WERI-Rb-1 (cell line): ENCODE results near the gene USP15.
"Not testable (repeated sequence)": the region's sequence is repeated elsewhere in the genome, so short reads cannot be mapped to it uniquely, and the experiment has no call there.

Source experiments
- DNase-seq: peaks from one replicate; pipeline ENCODE4 v3.0.0-alpha.2; 2020
- H3K27ac ChIP-seq: fragments of 250-450 bp; sonication (Bioruptor Pico); 2 replicates; pipeline ENCODE4 v1.5.1; 2020; ENCODE audit warnings: mild to moderate bottlenecking, moderate library complexity
- H3K27me3 ChIP-seq: fragments of 250-450 bp; sonication (Bioruptor Pico); 2 replicates; pipeline ENCODE4 v1.5.1; 2021; ENCODE audit warnings: mild to moderate bottlenecking, low read depth, moderate library complexity; ENCODE audit not compliant: insufficient read depth, severe bottlenecking
- H3K36me3 ChIP-seq: fragments of 250-450 bp; sonication (Bioruptor Pico); 2 replicates; pipeline ENCODE4 v1.5.1; 2020; ENCODE audit warnings: mild to moderate bottlenecking, moderate library complexity
- H3K4me3 ChIP-seq: 2 replicates; pipeline ENCODE4 v1.5.1; 2011; ENCODE audit warnings: low read depth, mild to moderate bottlenecking, control low read depth, low read length
- H3K9me3 ChIP-seq: fragments of 250-450 bp; sonication (Bioruptor Pico); 2 replicates; pipeline ENCODE4 v1.5.1; 2021; ENCODE audit warnings: mild to moderate bottlenecking, moderate library complexity; ENCODE audit not compliant: severe bottlenecking
- TF ChIP-seq, protein P1 (sequence below): IDR thresholded peaks from 2 replicates; pipeline ENCODE4 v1.5.1; 2011; ENCODE audit warnings: low read depth, mild to moderate bottlenecking, control low read depth, inconsistent platforms, low read length

Gene USP15

DNA sequence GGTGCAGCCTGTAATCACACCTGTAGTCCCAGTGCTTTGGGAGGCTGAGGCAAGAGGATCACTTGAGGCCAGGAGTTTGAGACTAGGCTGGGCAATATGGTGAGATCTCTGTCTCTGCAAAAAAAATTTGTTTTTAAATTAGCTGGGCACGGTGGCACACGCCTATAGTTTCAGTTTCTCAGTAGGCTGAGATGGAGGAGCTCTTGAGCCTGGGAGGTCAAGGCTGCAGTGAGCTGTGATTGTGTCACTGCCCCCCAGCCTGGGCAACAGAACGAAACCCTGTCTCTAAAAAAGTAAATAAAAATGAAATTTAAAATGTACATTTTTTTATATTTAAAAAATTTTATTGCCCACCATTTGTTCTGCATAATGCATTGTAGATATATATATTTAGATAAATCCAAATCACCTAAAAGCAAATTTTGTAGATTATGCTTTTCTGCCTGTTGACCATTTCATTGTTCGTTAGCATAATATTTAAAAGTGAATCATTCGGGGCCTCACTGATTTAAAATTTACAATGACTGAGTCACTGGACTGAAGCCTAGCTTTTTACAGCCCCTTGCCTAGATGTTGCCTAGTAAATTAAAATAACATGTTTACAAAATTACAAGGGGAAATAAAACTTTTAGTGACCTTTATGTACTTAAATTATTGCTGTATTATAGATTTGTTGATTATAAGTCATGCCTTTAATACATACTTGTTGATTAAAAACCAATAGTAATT is 87.9 kb downstream of the USP15 start:
- Histone ChIP-seq H3K27me3 (no peaks in the 10 kb centered on the region), H3K36me3 (no peaks in the 10 kb centered on the region), H3K9me3 (no peaks in the 10 kb centered on the region), H3K4me3 (no peak overlapping the region), H3K27ac (no peak overlapping the region)
- TF ChIP-seq, protein P1, sequence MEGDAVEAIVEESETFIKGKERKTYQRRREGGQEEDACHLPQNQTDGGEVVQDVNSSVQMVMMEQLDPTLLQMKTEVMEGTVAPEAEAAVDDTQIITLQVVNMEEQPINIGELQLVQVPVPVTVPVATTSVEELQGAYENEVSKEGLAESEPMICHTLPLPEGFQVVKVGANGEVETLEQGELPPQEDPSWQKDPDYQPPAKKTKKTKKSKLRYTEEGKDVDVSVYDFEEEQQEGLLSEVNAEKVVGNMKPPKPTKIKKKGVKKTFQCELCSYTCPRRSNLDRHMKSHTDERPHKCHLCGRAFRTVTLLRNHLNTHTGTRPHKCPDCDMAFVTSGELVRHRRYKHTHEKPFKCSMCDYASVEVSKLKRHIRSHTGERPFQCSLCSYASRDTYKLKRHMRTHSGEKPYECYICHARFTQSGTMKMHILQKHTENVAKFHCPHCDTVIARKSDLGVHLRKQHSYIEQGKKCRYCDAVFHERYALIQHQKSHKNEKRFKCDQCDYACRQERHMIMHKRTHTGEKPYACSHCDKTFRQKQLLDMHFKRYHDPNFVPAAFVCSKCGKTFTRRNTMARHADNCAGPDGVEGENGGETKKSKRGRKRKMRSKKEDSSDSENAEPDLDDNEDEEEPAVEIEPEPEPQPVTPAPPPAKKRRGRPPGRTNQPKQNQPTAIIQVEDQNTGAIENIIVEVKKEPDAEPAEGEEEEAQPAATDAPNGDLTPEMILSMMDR = no peak
- DNase-seq = no peak

DNA sequence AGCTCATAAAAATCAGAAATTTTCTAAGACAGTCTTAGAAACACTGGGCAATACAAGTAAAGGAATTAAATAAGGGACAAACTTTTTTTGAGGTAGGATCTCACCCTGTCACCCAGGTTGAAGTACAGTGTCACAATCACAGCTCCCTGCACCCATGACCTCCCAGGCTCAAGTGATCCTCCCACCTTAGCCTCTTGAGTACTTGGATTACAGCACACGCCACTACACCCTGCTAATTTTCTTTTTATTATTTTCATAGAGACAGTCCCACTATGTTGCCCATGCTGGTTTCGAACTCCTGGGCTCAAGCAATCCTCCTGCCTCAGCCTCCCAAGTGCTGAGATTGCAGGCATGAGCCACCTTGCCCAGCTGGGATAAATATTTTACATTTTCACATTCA is 90.3 kb downstream of the USP15 start:
- Histone ChIP-seq H3K36me3 (no peaks in the 10 kb centered on the region), H3K9me3 (no peaks in the 10 kb centered on the region), H3K4me3 (no peak overlapping the region), H3K27ac (no peak overlapping the region), H3K27me3 (no peaks in the 10 kb centered on the region)
- TF ChIP-seq, protein P1 = no peak
- no peak for DNase-seq

DNA sequence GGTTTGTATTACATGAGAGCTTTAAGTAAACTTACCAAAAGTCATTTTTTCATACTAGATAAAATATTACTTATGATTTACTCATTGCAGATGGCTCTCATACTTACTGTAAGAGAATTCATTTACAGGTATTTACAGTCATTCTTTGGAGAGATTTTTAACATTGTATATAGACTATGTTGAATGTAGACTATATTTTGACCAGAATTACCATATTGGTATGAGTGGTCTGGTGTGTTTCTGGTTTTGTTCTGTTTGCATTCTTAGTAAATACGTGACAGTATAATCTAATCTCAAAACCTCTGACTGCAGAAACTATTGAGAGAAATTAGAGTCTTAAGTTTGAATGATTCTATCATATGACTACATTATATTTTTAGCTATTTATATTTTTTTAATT is 91.1 kb downstream of the USP15 start:
- Histone ChIP-seq H3K27me3 (no peaks in the 10 kb centered on the region), H3K27ac (no peak overlapping the region), H3K36me3 (no peaks in the 10 kb centered on the region), H3K4me3 (no peak overlapping the region), H3K9me3 (no peaks in the 10 kb centered on the region)
- TF ChIP-seq, protein P1 = no peak
- DNase-seq = no peak

DNA sequence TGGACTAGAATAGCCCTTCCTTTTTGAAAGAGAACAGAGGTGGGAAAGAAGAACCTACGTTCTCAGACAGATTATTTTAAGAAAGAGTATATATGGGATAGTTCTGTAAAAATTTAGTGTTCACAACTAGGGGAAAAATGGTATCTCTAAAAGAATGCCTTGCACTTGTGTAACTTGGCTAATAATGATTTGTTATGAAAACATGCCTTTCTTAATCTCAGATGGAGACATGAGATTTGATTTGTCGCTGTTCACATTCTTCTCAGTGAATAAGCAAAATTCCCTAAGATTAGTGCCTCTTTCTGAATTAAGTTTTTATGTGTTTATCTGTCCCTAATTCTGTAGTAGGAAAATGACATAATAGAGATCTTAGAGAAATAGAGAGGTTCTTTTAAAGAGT is 100.8 kb downstream of the USP15 start:
- Histone ChIP-seq H3K9me3 (no peaks in the 10 kb centered on the region), H3K4me3 (no peak overlapping the region), H3K27me3 (no peaks in the 10 kb centered on the region), H3K36me3 (no peaks in the 10 kb centered on the region; the same call in 1 of the 2 replicates), H3K27ac (no peak overlapping the region)
- no peak for DNase-seq
- TF ChIP-seq, protein P1 = no peak

- no peak for DNase-seq
- Histone ChIP-seq H3K27me3 (no peaks in the 10 kb centered on the region), H3K27ac (no peak overlapping the region), H3K36me3 (no peaks in the 10 kb centered on the region; the same call in 1 of the 2 replicates), H3K9me3 (no peaks in the 10 kb centered on the region), H3K4me3 (no peak overlapping the region)
- TF ChIP-seq, protein P1 = no peak
Measured at GRCh38 chr12:62363506-62363905, 103.3 kb downstream of the USP15 start.

DNA sequence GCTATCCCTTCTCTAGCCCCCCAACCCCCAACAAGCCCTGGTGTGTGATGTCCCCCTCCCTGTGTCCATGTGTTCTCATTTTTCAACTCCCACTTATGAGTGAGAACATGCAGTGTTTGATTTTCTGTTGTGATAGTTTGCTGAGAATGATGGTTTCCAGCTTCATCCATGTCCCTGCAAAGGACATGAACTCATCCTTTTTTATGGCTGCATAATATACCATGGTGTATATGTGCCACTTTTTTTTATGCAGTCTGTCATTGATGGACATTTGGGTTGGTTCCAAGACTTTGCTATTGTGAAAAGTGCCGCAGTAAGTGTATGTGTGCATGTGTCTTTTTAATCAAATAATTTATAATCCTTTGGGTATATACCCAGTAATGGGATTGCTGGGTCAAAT is 104.5 kb downstream of the USP15 start:
- H3K36me3 ChIP-seq, H3K27me3 ChIP-seq, DNase-seq, H3K9me3 ChIP-seq, H3K4me3 ChIP-seq, H3K27ac ChIP-seq: not testable (repeated sequence)

- not testable (repeated sequence) for DNase-seq, H3K36me3 ChIP-seq, H3K27me3 ChIP-seq
Measured at GRCh38 chr12:62365846-62366245, 105.6 kb downstream of the USP15 start.

DNA sequence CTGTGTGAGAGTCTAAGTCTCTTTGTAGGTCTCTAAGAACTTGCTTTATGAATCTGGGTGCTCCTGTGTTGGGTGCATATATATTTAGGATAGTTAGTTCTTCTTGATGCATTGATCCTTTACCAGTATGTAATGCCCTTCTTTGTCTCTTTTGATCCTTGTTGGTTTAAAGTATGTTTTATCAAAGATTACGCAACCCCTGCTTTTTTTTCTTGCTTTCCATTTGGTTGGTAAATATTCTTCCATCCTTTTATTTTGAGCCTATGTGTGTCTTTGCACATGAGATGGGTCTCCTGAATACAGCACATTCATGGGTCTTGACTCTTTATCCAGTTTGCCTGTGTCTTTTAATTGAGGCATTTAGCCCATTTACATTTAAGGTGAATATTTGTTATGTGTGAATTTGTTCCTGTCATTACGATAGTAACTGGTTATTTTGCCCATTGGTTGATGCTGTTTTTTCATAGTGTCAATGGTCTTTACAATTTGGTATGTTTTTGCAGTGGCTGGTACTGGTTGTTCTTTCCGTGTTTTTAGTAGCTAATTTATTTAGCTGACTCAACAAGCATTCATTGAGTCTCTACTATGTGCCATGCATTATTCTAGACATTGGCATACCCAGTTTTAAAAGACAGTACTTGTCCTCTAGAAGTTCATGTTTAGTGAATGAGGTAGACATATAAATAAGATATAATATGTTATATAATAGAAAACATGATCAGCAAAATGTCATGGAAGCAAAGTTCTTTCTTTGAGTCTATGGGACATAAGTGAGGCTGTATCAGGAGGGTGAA is 108.4 kb downstream of the USP15 start:
- not testable (repeated sequence) for H3K36me3 ChIP-seq, H3K27ac ChIP-seq, H3K9me3 ChIP-seq, H3K4me3 ChIP-seq, DNase-seq, H3K27me3 ChIP-seq

More at GRCh38 chr12:62365846-62366245, 105.6 kb downstream of the USP15 start:
- H3K27ac ChIP-seq, H3K9me3 ChIP-seq, H3K4me3 ChIP-seq: not testable (repeated sequence)
